GM12801 (cell line): Measurements from ENCODE around the gene IGFBP4.

ENCODE experiments used
- CTCF ChIP-seq: IDR thresholded peaks from one replicate; pipeline ENCODE4 v1.5.1; 2011; ENCODE audit warnings: control low read depth; ENCODE audit not compliant: insufficient read length; ENCODE audit errors: extremely low read depth

IGFBP4 gene

DNA sequence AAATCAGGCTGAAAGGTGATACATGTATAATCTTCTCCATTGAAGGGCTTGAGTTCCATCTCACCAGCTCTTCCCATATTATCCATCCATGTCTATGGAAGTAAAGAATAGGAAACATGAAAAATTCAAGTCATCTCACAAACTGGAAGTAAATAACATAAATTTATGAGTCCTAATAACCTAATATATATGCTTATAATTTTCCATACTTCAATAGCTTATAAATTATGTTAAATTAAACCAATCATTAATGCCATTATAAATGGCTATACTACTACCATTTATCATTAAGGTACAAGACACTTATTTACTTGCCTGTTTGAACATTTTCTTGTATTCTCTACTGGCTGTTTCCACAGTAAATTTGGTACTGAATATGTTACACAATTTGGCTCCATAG, 30.4 kb upstream of the IGFBP4 start:
- no peak for TF ChIP-seq CTCF

- no peak for TF ChIP-seq CTCF
These were observed 27.9 kb upstream of the IGFBP4 start for GRCh38 chr17:40415390-40415789.

- TF ChIP-seq CTCF: no peak
These were observed 26.6 kb upstream of the IGFBP4 start for GRCh38 chr17:40416671-40417070.

GRCh38 chr17:40417258-40417608, 26.0 kb upstream of the IGFBP4 start:
- TF ChIP-seq CTCF: no peak

DNA sequence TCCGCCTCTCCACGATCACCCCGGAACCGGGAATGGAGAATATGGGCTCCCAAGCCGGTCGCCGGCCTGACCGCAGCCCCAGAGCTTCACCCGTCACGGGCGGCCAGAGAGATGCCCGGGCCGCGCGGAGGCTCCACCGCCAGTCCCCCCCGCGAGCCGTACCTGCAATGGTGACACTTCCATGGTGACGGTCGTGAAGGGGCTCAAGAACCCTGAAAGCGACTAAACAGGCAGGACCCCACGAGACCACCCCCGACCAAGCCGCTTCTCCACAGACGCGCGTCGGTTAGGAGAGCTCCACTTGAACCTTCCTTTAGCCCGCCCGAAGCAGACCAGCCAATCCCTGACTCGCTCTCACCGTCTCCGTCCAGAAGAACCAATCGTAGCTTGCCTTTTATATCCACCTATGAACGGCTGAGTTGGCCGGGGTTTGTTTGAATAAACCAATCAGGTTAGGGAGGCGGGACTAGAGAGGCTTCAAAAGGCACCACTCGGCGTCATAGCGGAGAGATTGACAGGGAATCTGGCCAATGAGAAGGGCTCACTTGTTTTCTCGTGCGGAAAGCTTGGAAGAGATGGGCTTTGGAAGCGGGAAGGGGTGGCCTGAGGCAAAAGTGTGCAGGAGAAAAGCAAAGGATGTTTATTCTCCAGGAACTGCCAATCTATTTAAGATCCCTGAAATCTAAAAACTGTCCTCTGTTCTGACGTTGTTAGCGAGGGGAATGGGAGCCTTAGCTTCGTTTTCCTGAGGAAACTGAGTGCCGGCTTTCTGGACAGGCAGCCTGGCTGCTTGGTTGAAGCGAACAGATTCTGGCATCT, 25.4 kb upstream of the IGFBP4 start, which contains the start of gene TOP2A:
TSS of gene TOP2A (minus strand) at position 288 of the 819 bp plus-strand sequence. CDS start at position 183, 105 bp downstream.
- TF ChIP-seq CTCF: no peak

DNA sequence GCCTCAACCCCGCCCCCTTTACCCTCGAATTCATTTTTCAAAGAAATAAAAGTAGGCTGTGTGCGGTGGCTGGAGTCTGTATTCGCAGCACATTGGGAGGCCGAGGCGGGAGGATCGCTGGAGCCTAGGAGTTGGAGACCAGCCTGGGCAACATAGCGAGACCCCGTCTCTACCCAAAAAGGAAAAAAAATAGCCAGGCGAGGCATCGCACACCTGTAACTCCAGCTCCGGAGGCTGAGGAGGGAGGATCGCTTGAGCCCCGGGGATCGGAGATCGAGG, 24.9 kb upstream of the IGFBP4 start:
- no peak for TF ChIP-seq CTCF

- no peak for TF ChIP-seq CTCF
These were observed 23.5 kb upstream of the IGFBP4 start for GRCh38 chr17:40419559-40420331.
